Measurements from ENCODE around the gene TTC39A. TPM values are rescaled to one million over a fixed set of nuclear protein-coding genes. Genes with fewer than 3 reads are reported as not detected.

TTC39A gene
- polyA plus RNA-seq, 3 donors = 6.4 to 8.0 (median 7.7) TPM

DNA sequence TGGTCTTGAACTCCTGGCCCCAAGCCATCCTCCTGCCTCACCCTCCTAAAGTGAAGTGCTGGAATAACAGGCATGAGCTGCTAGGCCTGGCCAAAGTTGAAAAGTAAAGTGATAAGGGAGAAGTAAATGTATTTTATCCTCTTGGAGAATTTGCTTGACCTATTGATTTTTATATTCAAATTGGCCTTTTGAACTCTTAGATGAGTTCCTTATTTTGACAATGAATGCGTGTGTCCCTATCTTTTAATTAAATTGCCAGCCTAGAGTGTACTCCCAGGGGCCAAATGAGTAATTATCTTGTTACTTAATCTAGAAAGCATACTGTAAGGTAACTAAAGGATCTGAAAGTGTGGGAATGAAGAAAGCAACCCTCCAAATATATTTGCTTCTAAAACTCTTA, 82.9 kb downstream of the TTC39A start:
- DNase-seq (ENCODE audit: extremely low read depth in 1 of 11, low read depth in 9 of 11, low spot score in 4 of 11) = no peak

DNA sequence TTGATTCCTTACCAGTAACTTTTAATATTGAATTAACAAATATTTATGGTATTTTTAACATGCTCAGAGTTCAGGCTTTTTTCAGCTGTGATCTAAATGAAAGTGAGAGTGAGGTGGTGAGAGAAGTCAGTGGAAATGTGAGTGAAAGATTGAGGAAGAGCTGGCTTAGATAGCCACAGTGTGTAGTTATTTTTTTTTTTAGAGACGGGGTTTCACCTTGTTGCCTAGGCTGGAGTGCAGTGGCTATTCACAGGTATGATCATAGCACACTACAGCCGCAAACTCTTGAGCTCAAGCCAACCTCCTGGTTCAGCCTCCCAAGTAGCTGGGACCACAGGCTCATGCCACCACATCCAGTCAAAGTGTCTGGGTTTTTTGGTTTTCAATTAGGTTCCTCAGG, 83.3 kb downstream of the TTC39A start:
- no peak for DNase-seq (ENCODE audit: extremely low read depth in 1 of 11, low read depth in 9 of 11, low spot score in 4 of 11)

- DNase-seq (ENCODE audit: extremely low read depth in 1 of 11, low read depth in 9 of 11, low spot score in 4 of 11) = no peak
Observed at GRCh38 chr1:51242546-51242945, 87.8 kb downstream of the TTC39A start.

DNA sequence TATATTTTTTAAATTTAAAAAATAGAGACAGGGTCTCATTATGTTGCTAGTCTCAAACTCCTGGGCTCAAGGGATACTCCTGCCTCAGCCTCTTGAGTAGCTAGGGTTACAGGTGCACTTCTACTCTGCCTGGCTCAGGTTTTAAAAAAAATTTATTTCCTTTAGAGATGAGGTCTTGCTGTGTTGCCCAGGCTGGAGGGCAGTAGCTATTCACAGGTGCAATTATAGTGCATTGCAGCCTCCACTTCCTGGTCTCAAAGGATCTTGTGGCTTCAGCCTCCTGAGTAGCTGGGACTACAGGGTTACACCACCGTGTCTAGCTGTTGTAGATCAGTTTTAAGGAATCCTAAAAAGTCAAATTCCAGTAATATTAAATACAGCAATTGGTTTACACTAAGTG, 89.2 kb downstream of the TTC39A start:
- no peak for DNase-seq (ENCODE audit: extremely low read depth in 1 of 11, low read depth in 9 of 11, low spot score in 4 of 11)

DNA sequence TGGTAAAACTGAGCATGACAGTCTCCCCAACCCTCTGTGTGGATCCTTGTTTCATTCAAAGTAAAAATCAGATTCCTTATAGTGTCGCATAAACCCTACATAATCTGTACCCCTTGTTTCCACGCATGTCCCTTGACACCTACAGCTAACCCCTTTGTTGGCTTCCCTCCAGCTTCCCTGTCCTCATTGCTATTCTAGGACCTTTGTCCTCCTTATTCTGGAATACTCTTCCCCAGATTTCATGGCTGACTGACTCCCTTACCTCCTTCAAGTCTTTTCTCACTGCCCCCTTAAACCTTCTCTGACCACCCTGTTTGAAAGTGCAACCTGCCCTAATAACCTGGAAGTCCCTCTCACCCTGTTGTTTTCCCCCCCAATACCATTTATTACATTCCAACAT, 90.3 kb downstream of the TTC39A start:
- peak in 2 of 11 donors; percentile 7 to 49 for DNase-seq (ENCODE audit: extremely low read depth in 1 of 11, low read depth in 9 of 11, low spot score in 4 of 11)

GRCh38 chr1:51238034-51238403, 92.3 kb downstream of the TTC39A start:
- peak in 6 of 11 donors; percentile 22 to 51 (median 34) for DNase-seq (ENCODE audit: extremely low read depth in 1 of 11, low read depth in 9 of 11, low spot score in 4 of 11)

GRCh38 chr1:51237351-51238033, 92.9 kb downstream of the TTC39A start:
- DNase-seq (ENCODE audit: extremely low read depth in 1 of 11, low read depth in 9 of 11, low spot score in 4 of 11) = peak in 4 of 11 donors; percentile 2 to 35 (median 18)

Other genes with a start within 250 kb of the TTC39A start
- not detected for gene C1orf185, start 228.3 kb downstream of the TTC39A start, polyA plus RNA-seq (ENCODE audit: insufficient read length in 3 of 3)
- gene RNF11, start 94.3 kb downstream of the TTC39A start, polyA plus RNA-seq (ENCODE audit: insufficient read length in 3 of 3) = 100 to 1,000 TPM; 124 to 135 (median 124) TPM
- 10 to 100 TPM; 38.0 to 46.0 (median 44.6) TPM for gene EPS15, start 188.7 kb upstream of the TTC39A start, polyA plus RNA-seq (ENCODE audit: insufficient read length in 3 of 3)